Brain microvascular endothelial cell (primary cell): ENCODE results near the gene TCOF1.

ENCODE experiments used
- DNase-seq: peaks from one replicate; pipeline ENCODE4 v3.0.0-alpha.2; 2020
- H3K27ac ChIP-seq: fragments of 250-450 bp; sonication (Bioruptor Pico); 2 replicates; pipeline ENCODE4 v1.5.1; 2020; ENCODE audit warnings: mild to moderate bottlenecking, moderate library complexity
- H3K27me3 ChIP-seq: fragments of 250-450 bp; sonication (Bioruptor Pico); replicated peaks from 2 replicates; pipeline ENCODE4 v1.5.1; 2020; ENCODE audit warnings: mild to moderate bottlenecking
- H3K36me3 ChIP-seq: fragments of 250-450 bp; sonication (Bioruptor Pico); replicated peaks from 2 replicates; pipeline ENCODE4 v1.5.1; 2020; ENCODE audit warnings: mild to moderate bottlenecking
- H3K4me3 ChIP-seq: 2 replicates; pipeline ENCODE4 v1.5.1; 2011; ENCODE audit warnings: low read depth, mild to moderate bottlenecking, control low read depth, low read length, moderate library complexity
- CTCF ChIP-seq: IDR thresholded peaks from 2 replicates; pipeline ENCODE4 v1.5.1; 2011; ENCODE audit warnings: low read depth, mild to moderate bottlenecking, moderate library complexity, low read length, control low read depth, inconsistent platforms; ENCODE audit errors: missing control alignments
- in situ Hi-C: cut with HindIII; loops from 2 replicates; pipeline ENCODE4 v1.10.0; 2017; ENCODE audit warnings: low sequenced_read_pairs, low pct_ligation_motif_present

Gene TCOF1

GRCh38 chr5:150363185-150363584 lies 5.7 kb downstream of the TCOF1 start:
- DNase-seq = no peak
- H3K4me3 ChIP-seq = no peak overlapping the region
- peaks cover 58% of the 10 kb centered on the region for H3K36me3 ChIP-seq
- no peak overlapping the region for H3K27ac ChIP-seq
- H3K27me3 ChIP-seq = no peaks in the 10 kb centered on the region
- in situ Hi-C loops = no loop called here
- TF ChIP-seq CTCF = no peak

- no peak for TF ChIP-seq CTCF
- no peaks in the 10 kb centered on the region for H3K27me3 ChIP-seq
- in situ Hi-C loops = no loop called here
- H3K27ac ChIP-seq = no peak overlapping the region
- DNase-seq = no peak
- H3K36me3 ChIP-seq = peaks cover 67% of the 10 kb centered on the region
- no peak overlapping the region for H3K4me3 ChIP-seq
Measured at GRCh38 chr5:150364004-150364403, 6.5 kb downstream of the TCOF1 start.

GRCh38 chr5:150368526-150368925 lies 11.0 kb downstream of the TCOF1 start:
- no peaks in the 10 kb centered on the region for H3K27me3 ChIP-seq
- peaks cover 74% of the 10 kb centered on the region for H3K36me3 ChIP-seq
- in situ Hi-C loops = no loop called here
- TF ChIP-seq CTCF = no peak
- H3K27ac ChIP-seq = no peak overlapping the region
- H3K4me3 ChIP-seq = no peak overlapping the region
- DNase-seq = no peak

GRCh38 chr5:150372639-150373038 lies 15.1 kb downstream of the TCOF1 start:
- no peak for DNase-seq
- H3K27me3 ChIP-seq = no peaks in the 10 kb centered on the region
- in situ Hi-C loops = no loop called here
- no peak overlapping the region for H3K4me3 ChIP-seq
- peaks cover 80% of the 10 kb centered on the region for H3K36me3 ChIP-seq
- TF ChIP-seq CTCF = no peak
- H3K27ac ChIP-seq = no peak overlapping the region

GRCh38 chr5:150374651-150375050 lies 17.2 kb downstream of the TCOF1 start:
- H3K27ac ChIP-seq = no peak overlapping the region
- TF ChIP-seq CTCF = no peak
- H3K36me3 ChIP-seq = peaks cover 73% of the 10 kb centered on the region
- no peaks in the 10 kb centered on the region for H3K27me3 ChIP-seq
- in situ Hi-C loops = no loop called here
- no peak for DNase-seq
- H3K4me3 ChIP-seq = no peak overlapping the region
